Right ventricle myocardium inferior (tissue), 1 donor: Measurements from ENCODE around the gene RNLS. TPM values are rescaled to one million over a fixed set of nuclear protein-coding genes. Genes with fewer than 3 reads are reported as not detected.
A peak's percentile ranks its signal among the peaks of the same experiment; 100 is the strongest.

Source experiments
- ATAC-seq: fragments of 200-7000 bp; cut with Tn5 transposase; one replicate; pipeline ENCODE4 v1.9.1; 2020; ENCODE audit warnings: mild to moderate bottlenecking, moderate library complexity
- DNase-seq: peaks from one replicate; pipeline ENCODE4 v3.0.0; 2021; ENCODE audit errors: missing footprints
- intact Hi-C: fragments of 100-400 bp; cut with DNase I; formaldehyde crosslinking; loops from one replicate; pipeline ENCODE4 v1.11.0; 2022
- total RNA-seq: library from RNA; stranded (reverse); fragmentation: NEBNext Ultra II Directional; extraction: Animal tissue kit (Norgen Biotek cat#: 25700); gene quantifications from one replicate; pipeline ENCODE4 v1.2.1, GENCODE V29; 2021
- donor health status: DM: no; HTN: yes; CAD: no; lungs with severe emphysema.

The RNLS gene
- total RNA-seq, 1 donor from 2014 or later, result 20.6 TPM

DNA sequence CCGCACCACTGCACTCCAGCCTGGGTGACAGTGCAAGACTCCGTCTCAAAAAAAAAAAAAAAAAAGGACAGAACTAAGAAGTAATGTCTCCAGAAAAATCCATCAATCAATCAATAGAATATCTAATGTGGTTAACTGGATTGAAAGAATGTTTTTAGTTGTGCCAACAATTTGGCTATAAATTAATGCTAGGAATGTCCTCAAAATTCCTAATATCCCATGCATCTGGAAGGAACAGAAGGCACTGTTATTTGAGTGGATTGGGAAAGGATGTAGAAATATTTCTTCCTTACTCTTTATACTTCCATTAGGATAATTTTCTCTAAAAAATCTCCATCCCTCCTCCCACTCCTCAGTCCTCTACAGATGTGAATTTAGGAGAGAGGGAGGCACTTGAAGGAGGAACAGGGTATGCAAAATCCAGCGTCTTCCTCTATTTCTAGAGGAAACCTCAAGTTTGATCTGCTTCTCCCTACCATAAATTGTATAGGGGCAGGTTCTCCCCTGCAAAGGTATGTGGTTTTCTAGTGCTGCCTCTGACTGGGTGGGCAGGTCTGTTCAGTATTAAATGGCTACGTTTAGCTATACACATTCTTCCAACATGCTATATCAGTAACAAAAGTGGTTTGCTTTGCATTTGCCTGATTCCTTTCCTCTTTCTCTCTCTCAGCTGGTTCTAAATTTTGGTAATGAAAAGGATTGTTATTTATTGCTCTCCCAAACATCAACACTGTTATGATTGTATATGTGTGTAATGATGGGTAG lies 54.1 kb downstream of the RNLS start:
- DNase-seq (no peak), ATAC-seq (no peak)
- intact Hi-C loops, result no loop called here

DNA sequence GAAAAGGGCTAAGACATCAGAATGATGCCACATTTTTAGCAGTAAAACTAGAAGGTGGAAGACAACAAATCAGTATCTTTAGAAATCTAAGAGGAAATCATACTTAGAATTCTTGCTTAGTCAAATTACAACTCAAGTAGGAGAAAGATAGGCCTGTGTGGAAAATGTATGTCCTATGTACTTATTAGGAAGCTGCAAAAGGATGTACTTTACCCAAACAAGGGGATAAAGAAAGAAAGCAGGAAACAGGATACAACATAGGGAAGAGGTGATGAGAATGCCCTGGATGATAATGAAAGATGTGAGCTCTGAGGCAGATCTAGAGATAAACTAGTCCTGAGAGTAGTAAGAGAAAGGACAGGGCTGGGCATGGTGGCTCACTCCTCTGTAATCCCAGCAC lies 54.9 kb downstream of the RNLS start:
- DNase-seq, result no peak
- no peak for ATAC-seq
- intact Hi-C loops, result no loop called here

DNA sequence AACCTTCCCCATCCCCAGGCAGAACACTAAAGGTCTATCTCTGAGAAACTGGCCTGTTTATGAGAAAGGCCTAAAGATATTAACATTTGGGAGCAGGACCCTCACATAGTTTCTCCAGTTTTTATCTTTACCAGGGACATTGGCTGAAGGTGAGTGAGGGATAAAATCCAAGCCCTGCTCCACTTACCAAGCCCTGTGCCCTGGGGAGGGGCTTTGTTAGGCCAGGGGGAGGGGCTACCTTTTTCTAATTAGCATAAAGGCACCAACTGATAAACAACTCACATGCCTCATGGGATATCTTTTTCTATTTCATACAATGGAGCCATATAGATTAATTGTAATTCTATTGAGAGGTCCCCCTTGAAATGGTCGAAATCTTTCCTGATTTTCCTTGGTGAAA lies 55.9 kb downstream of the RNLS start:
- intact Hi-C loops, result no loop called here
- DNase-seq, result no peak
- ATAC-seq, result no peak

DNA sequence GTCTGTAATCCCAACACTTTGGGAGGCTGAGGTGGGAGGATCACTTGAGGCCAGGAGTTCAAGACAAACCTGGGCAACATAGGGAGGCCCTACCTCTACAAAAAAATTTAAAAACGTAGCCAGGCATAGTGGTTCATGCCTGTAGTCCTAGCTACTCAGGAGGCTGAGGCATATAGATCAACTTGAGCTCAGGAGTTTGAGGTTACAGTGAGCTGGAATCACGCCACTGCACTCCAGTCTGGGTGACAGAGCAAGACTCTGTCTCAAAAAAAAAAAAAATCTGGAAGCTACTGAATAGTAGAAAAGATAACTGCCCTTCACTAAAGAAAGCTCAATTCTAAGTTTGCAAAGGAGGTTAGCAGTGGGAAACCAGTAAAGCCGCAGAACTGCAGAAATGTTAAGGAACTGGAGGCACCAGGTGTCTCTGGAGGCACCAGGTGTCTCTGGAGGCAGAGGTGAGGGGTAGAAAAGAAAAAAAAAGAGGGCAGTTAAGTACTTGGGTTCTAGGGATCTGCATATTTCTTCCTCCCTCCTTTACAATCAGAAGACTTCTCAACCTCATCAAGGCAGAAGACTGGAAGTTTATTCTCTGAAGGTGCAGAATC lies 56.5 kb downstream of the RNLS start:
- DNase-seq (no peak), ATAC-seq (no peak)
- intact Hi-C loops, result no loop called here

DNA sequence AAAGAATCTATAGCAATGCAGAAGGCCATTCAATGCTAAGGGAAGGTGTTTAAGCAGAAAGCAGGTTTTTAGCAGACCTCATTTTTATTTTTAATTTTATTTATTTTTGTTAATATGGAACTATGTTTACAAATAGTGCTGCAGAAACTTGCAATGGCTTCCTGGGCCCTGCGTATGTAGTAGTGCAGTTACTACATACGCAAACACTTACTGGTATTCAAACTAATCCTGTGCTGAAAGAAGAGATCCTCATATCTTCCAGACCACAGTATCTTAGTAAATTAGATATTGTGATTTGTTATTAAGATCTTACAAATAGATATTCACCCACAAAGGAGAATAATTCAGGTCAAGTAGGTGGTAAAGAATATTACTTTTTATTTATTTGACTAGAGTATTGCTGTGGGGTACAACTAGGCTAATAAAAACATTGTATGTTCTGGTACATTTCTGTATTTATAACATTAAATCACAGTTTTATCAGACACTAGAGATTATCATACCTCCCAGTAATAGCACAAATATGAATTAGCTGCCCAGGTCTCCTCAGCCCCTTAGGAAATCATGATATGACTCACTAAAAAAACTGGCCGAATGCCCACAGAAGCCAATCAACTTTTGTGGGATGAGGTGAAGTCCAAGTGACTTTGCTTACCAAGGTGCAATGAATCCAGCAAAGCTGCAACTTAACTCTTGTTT lies 57.6 kb downstream of the RNLS start:
- DNase-seq, result no peak
- ATAC-seq, result no peak
- intact Hi-C loops, result no loop called here

- no peak for DNase-seq
- intact Hi-C loops, result no loop called here
- ATAC-seq, result no peak
These were observed 59.2 kb downstream of the RNLS start for GRCh38 chr10:88523739-88524400.

GRCh38 chr10:88522715-88523114 lies 60.4 kb downstream of the RNLS start:
- intact Hi-C loops, result no loop called here
- ATAC-seq (peak; percentile 50), DNase-seq (no peak)

- DNase-seq (no peak), ATAC-seq (no peak)
- intact Hi-C loops, result no loop called here
These were observed 61.3 kb downstream of the RNLS start for GRCh38 chr10:88521791-88522190.

GRCh38 chr10:88515235-88515634 lies 67.9 kb downstream of the RNLS start:
- intact Hi-C loops, result no loop called here
- no peak for DNase-seq
- ATAC-seq, result no peak

DNA sequence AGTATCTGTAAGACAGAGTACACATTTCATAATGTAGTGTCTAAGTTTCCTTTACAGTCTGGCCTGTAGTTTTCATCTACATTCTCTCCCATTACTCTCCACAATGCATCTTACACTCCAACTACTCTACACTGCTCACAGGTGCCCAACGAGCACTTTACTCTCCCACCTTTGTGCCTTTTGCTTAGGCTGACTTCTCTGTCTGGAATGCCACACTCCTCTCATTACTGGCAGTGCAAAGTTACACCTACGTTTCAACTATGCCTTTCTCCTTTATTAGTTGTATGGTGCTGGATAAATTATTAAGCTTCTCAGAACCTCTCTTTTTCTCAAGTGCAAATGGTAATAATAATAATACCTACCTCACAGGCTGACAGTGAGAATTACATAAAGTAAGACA lies 70.5 kb downstream of the RNLS start:
- ATAC-seq, result no peak
- intact Hi-C loops, result no loop called here
- no peak for DNase-seq

DNA sequence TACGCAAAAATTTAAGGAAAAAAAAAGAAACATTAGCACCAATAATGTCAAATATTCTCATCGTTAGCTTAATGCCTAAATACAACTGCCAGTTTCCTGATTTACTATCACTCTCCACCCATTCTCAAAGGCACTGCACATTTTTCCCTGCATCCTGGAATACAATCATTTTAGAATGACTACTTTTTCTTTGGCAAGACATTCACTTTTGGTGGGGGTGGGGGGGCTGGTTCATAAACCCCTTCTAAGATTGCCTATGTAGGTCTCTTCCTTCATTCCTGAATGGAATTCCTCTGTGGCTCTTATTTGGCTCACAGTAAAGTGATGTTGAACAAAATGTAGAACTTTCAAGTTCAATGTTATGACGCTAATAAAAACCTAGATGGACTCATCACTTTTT lies 74.3 kb downstream of the RNLS start:
- intact Hi-C loops, result no loop called here
- DNase-seq (no peak), ATAC-seq (no peak)

GRCh38 chr10:88507826-88508453 lies 75.2 kb downstream of the RNLS start:
- no peak for DNase-seq
- intact Hi-C loops, result no loop called here
- no peak for ATAC-seq

DNA sequence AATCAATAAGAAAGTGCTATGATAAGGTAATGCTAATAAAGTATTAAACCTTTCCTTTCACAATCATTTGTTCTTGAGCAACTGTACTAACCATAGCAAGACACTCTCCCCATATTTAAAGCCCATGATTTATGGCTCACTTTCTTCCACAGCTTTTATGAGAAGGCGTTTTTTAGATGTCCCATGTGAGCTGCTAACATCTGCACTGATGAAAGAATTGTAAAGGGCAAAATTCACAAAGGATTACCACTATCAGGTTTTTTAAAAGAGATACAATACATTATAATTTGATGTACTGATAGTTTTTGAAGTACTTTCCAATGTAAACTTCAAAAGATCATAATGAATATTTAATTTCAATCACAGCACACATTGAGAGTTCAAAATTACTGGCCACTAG lies 75.7 kb downstream of the RNLS start:
- ATAC-seq (no peak), DNase-seq (no peak)
- intact Hi-C loops, result no loop called here

DNA sequence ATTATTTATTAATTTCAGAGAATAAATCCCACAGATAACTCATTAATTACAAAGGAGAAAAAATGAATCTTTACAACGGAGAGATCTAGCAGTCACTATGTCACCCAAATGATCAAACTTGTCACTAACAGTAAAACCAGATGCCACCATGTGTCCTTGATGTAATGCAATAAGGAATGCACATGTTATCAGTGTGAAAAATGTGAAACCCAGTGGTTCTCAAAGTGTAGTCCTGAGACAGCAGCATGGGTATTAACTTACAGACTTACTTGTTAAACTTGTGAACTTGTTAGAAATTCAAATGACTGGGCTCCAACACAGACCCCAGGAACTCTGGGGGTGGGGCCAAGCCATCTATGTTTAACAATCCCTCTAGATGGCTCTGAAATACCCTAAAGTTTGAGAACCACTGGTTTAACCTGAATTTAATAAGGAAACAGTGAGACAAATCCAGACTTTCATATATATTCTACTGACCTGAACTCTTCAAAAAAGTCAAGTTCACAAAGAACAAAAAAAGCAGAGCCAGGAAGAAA lies 77.4 kb downstream of the RNLS start:
- intact Hi-C loops, result no loop called here
- DNase-seq (no peak), ATAC-seq (no peak)

DNA sequence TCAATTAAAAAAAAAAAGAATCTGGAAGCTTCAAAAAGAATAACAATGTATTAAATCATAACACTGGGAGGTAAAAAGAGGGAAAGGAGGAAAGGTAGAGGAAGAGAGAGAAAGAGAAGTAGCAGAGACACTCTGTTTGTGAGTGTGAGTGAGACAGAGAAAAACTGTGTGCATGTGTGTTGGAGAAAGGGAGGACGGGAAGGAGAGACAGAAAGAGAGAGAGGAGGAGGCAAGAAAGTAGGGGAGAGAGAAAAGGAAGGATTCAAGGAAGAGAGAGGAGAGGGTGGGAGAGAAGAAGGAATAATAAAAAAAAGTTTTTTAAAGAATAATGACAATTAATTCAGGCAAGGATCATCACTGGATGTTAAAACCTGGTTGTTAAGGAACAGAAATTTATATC lies 77.9 kb downstream of the RNLS start:
- DNase-seq (no peak), ATAC-seq (no peak)
- intact Hi-C loops, result no loop called here

- DNase-seq (no peak), ATAC-seq (no peak)
- intact Hi-C loops, result no loop called here
These were observed 82.5 kb downstream of the RNLS start for GRCh38 chr10:88500656-88501055.

GRCh38 chr10:88499569-88500470 lies 83.3 kb downstream of the RNLS start:
- no peak for ATAC-seq
- no peak for DNase-seq
- intact Hi-C loops, result no loop called here

DNA sequence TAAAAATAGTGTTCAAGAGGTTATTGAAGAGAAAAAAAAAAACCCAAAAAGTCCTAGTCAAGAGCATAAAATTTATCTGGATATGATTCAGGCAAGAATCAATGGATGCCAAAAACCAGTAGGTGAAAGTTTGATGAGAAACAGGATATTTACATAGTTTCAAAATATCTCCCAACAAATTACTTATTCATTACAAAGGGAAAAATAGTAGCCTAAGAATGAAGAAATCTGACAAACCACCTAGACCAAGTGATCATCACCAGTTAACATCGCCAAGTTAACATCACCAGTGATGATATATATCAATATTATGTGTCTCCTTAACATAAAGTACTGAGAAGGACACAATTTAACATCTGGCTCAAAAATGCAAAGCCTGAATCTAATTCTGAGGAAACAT lies 85.2 kb downstream of the RNLS start:
- ATAC-seq (no peak), DNase-seq (no peak)
- intact Hi-C loops, result no loop called here
